GM21717 (cell line): ENCODE data around the gene RHOJ.
"Not testable (repeated sequence)": the region's sequence is repeated elsewhere in the genome, so short reads cannot be mapped to it uniquely, and the experiment has no call there.

Source experiments
- ATAC-seq: cut with Tn5 transposase; IDR thresholded peaks from one replicate; pipeline ENCODE4 v1.9.1; 2021; ENCODE audit warnings: mild to moderate bottlenecking, moderate library complexity; ENCODE audit not compliant: unreplicated experiment

RHOJ gene

GRCh38 chr14:63295231-63295685 lies 91.0 kb downstream of the RHOJ start:
- no peak for ATAC-seq

GRCh38 chr14:63296060-63296563 lies 91.9 kb downstream of the RHOJ start:
- ATAC-seq = no peak

GRCh38 chr14:63297372-63298063 lies 93.3 kb downstream of the RHOJ start:
- no peak for ATAC-seq

GRCh38 chr14:63299351-63300110 lies 95.3 kb downstream of the RHOJ start:
- ATAC-seq = no peak

GRCh38 chr14:63300854-63301253 lies 96.6 kb downstream of the RHOJ start:
- no peak for ATAC-seq

- no peak for ATAC-seq
Observed at GRCh38 chr14:63301891-63302534, 97.8 kb downstream of the RHOJ start.

GRCh38 chr14:63304429-63304828 lies 100.2 kb downstream of the RHOJ start:
- not testable (repeated sequence) for ATAC-seq

GRCh38 chr14:63308723-63309317 lies 104.6 kb downstream of the RHOJ start:
- ATAC-seq = no peak

GRCh38 chr14:63318835-63319234 lies 114.6 kb downstream of the RHOJ start, which contains the start of gene GPHB5:
Gene GPHB5, minus strand, starts transcription at chr14:63318935. Its CDS starts 1,086 bp downstream, at chr14:63317849.
- no peak for ATAC-seq

- no peak for ATAC-seq
Observed at GRCh38 chr14:63322472-63322871, 118.2 kb downstream of the RHOJ start.

GRCh38 chr14:63322897-63323573 lies 118.8 kb downstream of the RHOJ start:
- ATAC-seq = no peak

GRCh38 chr14:63326840-63327239 lies 122.6 kb downstream of the RHOJ start:
- no peak for ATAC-seq

GRCh38 chr14:63328787-63329737 lies 124.8 kb downstream of the RHOJ start:
- ATAC-seq = no peak

GRCh38 chr14:63342371-63342770 lies 138.1 kb downstream of the RHOJ start:
- no peak for ATAC-seq
